Measurements from ENCODE around the gene KIF18B.

DNA sequence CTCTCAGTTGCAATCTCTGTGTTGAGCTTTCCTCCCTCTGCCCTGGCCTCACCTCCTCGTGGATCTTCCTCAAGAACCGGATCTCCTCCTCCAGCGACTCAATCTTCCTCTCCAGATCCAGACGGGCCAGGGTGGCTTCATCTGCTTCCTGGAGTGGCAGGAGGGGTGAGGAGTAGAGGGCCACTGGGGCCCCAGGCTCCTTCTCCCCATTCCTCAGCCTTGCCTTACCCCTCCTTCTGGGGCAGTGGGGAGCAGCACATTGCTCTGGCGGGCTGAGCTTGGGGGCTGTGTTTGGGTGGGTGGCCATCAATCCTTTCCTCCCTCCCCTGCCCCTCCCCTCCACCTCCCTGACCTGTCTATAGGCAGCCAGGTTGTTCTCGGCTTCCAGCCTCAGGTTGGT is 33.9 kb downstream of the KIF18B start:
- TF ChIP-seq, protein P1, sequence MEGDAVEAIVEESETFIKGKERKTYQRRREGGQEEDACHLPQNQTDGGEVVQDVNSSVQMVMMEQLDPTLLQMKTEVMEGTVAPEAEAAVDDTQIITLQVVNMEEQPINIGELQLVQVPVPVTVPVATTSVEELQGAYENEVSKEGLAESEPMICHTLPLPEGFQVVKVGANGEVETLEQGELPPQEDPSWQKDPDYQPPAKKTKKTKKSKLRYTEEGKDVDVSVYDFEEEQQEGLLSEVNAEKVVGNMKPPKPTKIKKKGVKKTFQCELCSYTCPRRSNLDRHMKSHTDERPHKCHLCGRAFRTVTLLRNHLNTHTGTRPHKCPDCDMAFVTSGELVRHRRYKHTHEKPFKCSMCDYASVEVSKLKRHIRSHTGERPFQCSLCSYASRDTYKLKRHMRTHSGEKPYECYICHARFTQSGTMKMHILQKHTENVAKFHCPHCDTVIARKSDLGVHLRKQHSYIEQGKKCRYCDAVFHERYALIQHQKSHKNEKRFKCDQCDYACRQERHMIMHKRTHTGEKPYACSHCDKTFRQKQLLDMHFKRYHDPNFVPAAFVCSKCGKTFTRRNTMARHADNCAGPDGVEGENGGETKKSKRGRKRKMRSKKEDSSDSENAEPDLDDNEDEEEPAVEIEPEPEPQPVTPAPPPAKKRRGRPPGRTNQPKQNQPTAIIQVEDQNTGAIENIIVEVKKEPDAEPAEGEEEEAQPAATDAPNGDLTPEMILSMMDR (IDR thresholded peaks at IDR 0.05) = no peak
- TF ChIP-seq EZH2 (IDR thresholded peaks at IDR 0.05; ENCODE audit: borderline replicate concordance, insufficient read depth, low read depth, low read length, poor library complexity, severe bottlenecking) = no peak
